GM12878 (cell line): ENCODE data around the gene JHY. TPM values are rescaled to one million over a fixed set of nuclear protein-coding genes. Genes with fewer than 3 reads are reported as not detected.

ENCODE experiments used
- ATAC-seq: fragments of 200-7000 bp; cut with Tn5 transposase; 3 replicates; pipeline ENCODE4 v1.9.1; 2020; ENCODE audit warnings: mild to moderate bottlenecking, moderate library complexity
- BruUV-seq: library from RNA; stranded (reverse); fragments of 400-500 nt; replicated peaks from 2 replicates; lab custom pipeline; 2021; lab: Mats Ljungman, UMichigan
- CTCF ChIA-PET: fragments of 300-600 bp; sonication (Branson Sonifier 250); formaldehyde crosslinking; extraction: SDS; loops from one replicate; lab custom pipeline; 2021; ENCODE audit warnings: inconsistent platforms; lab: Yijun Ruan, JAX
- POLR2A ChIA-PET: fragments of 350-600 bp; formaldehyde crosslinking; extraction: SDS; loops from one replicate; lab custom pipeline; 2021; ENCODE audit warnings: inconsistent platforms; lab: Charles Lee
- RAD21 ChIA-PET: fragments of 300-600 bp; sonication (Branson Sonifier 250); formaldehyde crosslinking; loops from one replicate; lab custom pipeline; 2023; ENCODE audit warnings: antibody characterized with exemption; ENCODE audit not compliant: unreplicated experiment; lab: Charles Lee
- SMC1A ChIA-PET: fragments of 300-600 bp; sonication (Branson Sonifier 250); formaldehyde crosslinking; loops from one replicate; lab custom pipeline; 2023; ENCODE audit not compliant: unreplicated experiment, uncharacterized antibody; lab: Charles Lee
- DNase-seq: peaks from one replicate; pipeline ENCODE4 v3.0.0-alpha.2; 2011; ENCODE audit warnings: low read depth, low spot score
- FAIRE-seq: peaks from 3 replicates; lab custom pipeline; 2011; peaks lifted over from hg19 to GRCh38; lab: Jason Lieb, UNC
- H2AFZ ChIP-seq: 2 replicates; pipeline ENCODE4 v1.6.0; 2011; ENCODE audit warnings: low read depth, low read length, control low read depth; ENCODE audit not compliant: control insufficient read depth
- H3K27ac ChIP-seq: 2 replicates; pipeline ENCODE4 v1.5.1; 2011; ENCODE audit warnings: control low read depth; ENCODE audit not compliant: control insufficient read depth, insufficient read depth
- H3K27me3 ChIP-seq, 2 experiments: replicated peaks in 1 of 2; 2 replicates each; pipeline versions ENCODE4 v1.6.0 to v1.6.1; 2011; ENCODE audit warnings: low read length in 1 of 2; ENCODE audit not compliant: control insufficient read depth in 2 of 2, insufficient read depth in 2 of 2
- H3K36me3 ChIP-seq, 2 experiments: 2 replicates each; pipeline ENCODE4 v1.5.1; 2011; ENCODE audit warnings: low read length in 1 of 2; ENCODE audit not compliant: control insufficient read depth in 2 of 2, insufficient read depth in 2 of 2
- H3K4me1 ChIP-seq: 2 replicates; pipeline ENCODE4 v1.6.1; 2011; ENCODE audit warnings: mild to moderate bottlenecking, low read length, moderate library complexity, mixed read lengths; ENCODE audit not compliant: control insufficient read depth, insufficient read depth
- H3K4me2 ChIP-seq: 2 replicates; pipeline ENCODE4 v1.6.0; 2011; ENCODE audit warnings: control low read depth; ENCODE audit not compliant: control insufficient read depth, insufficient read depth
- H3K4me3 ChIP-seq: fragments of 200-600 bp; sonication (generic); 2 replicates; pipeline ENCODE4 v1.5.1; 2016
- H3K79me2 ChIP-seq: 2 replicates; pipeline ENCODE4 v1.6.0; 2011; ENCODE audit warnings: low read length; ENCODE audit not compliant: control insufficient read depth, insufficient read depth
- H3K9ac ChIP-seq: 2 replicates; pipeline ENCODE4 v1.8.0; 2011; ENCODE audit warnings: low read length, control low read depth, mixed read lengths; ENCODE audit not compliant: control insufficient read depth, insufficient read depth
- H3K9me3 ChIP-seq: replicated peaks from 3 replicates; pipeline ENCODE4 v1.5.1; 2011; ENCODE audit warnings: mild to moderate bottlenecking, low read length; ENCODE audit not compliant: control insufficient read depth, insufficient read depth
- H4K20me1 ChIP-seq: 2 replicates; pipeline ENCODE4 v1.6.0; 2011; ENCODE audit not compliant: control insufficient read depth, insufficient read depth
- ATF3 ChIP-seq: IDR thresholded peaks from 2 replicates; pipeline ENCODE4 v1.6.1; 2011; ENCODE audit warnings: low read depth, mild to moderate bottlenecking, low read length, moderate library complexity, borderline replicate concordance; ENCODE audit errors: extremely low read depth
- BHLHE40 ChIP-seq, 2 experiments: fragments of 450-650 bp in 1 of 2; IDR thresholded peaks; 2 replicates each; pipeline ENCODE4 v1.6.1; 2011 to 2017; ENCODE audit warnings: low read depth in 2 of 2, borderline replicate concordance in 1 of 2, improper control_type of control experiment in 1 of 2, low read length in 1 of 2, mild to moderate bottlenecking in 1 of 2
- E4F1 ChIP-seq: fragments of 450-650 bp; IDR thresholded peaks from 2 replicates; pipeline ENCODE4 v1.6.1; 2018; ENCODE audit warnings: borderline replicate concordance, mild to moderate bottlenecking; ENCODE audit not compliant: partially characterized antibody
- GABPA ChIP-seq: IDR thresholded peaks from 2 replicates; pipeline ENCODE4 v1.6.1; 2014; ENCODE audit warnings: antibody characterized with exemption, low read depth, mild to moderate bottlenecking, inconsistent platforms
- HDGF ChIP-seq: fragments of 450-650 bp; IDR thresholded peaks from 2 replicates; pipeline ENCODE4 v1.6.1; 2016; ENCODE audit warnings: antibody characterized with exemption
- IKZF2 ChIP-seq, 2 experiments: fragments of 450-650 bp; IDR thresholded peaks; 2 replicates each; pipeline ENCODE4 v1.6.1; 2017; ENCODE audit warnings: mild to moderate bottlenecking in 2 of 2, moderate library complexity in 2 of 2
- IRF5 ChIP-seq: fragments of 450-650 bp; IDR thresholded peaks from 2 replicates; pipeline ENCODE4 v1.6.1; 2017; ENCODE audit warnings: borderline replicate concordance
- NBN ChIP-seq: fragments of 450-650 bp; IDR thresholded peaks from 2 replicates; pipeline ENCODE4 v1.6.1; 2016
- PBX3 ChIP-seq: IDR thresholded peaks from 2 replicates; pipeline ENCODE4 v1.6.1; 2011; ENCODE audit warnings: mild to moderate bottlenecking, low read depth, low read length, moderate library complexity; ENCODE audit not compliant: insufficient replicate concordance
- PRDM15 ChIP-seq: fragments of 450-650 bp; formaldehyde crosslinking; IDR thresholded peaks from 2 replicates; pipeline ENCODE4 v1.4.0; 2020; ENCODE audit warnings: mild to moderate bottlenecking, moderate library complexity
- RAD21 ChIP-seq: IDR thresholded peaks from 2 replicates; pipeline ENCODE4 v1.6.1; 2011; ENCODE audit warnings: mild to moderate bottlenecking, low read depth, low read length, moderate library complexity; ENCODE audit not compliant: insufficient read depth
- WGBS: methylation state at CpG from one replicate; pipeline ENCODE4 v1.1.6; 2016; ENCODE audit warnings: low lambda C conversion rate; ENCODE audit not compliant: insufficient replicate concordance, insufficient coverage; ENCODE audit errors: missing lambda C conversion rate; 5-methylcytosine and 5-hydroxymethylcytosine counted together
- in situ Hi-C: fragments of 300-500 bp; cut with MboI; formaldehyde crosslinking; loops from 9 replicates; pipeline ENCODE4 v1.14.3; 2018; ENCODE audit warnings: mixed read lengths
- intact Hi-C: fragments of 100-400 bp; cut with micrococcal nuclease; formaldehyde crosslinking; loops from one replicate; pipeline ENCODE4 v1.14.2; 2022; ENCODE audit not compliant: unreplicated experiment
- polyA plus RNA-seq, 11 experiments: library from polyadenylated mRNA; depleted of rRNA in 4 of 11; unstranded in 6 of 11; stranded (reverse) in 5 of 11; fragments of >200 nt; fragmentation: Nextera tagmentation in 4 of 11; fragmentation: Illumina TruSeq in 1 of 11; extraction: Ambion mirVana in 4 of 11; extraction: Trizol in 1 of 11; gene quantifications; 1 replicate in 1 of 11; 2 replicates in 10 of 11; pipeline versions ENCODE4 v1.2.1 to v1.2.3, GENCODE V29; 2011 to 2016; ENCODE audit warnings: inconsistent platforms in 2 of 11, missing spikeins in 2 of 11, low read depth in 1 of 11
- total RNA-seq, 4 experiments: library from RNA; depleted of rRNA in 3 of 4; stranded (reverse); fragments of >200 nt in 3 of 4; fragmentation: Illumina TruSeq in 1 of 4; extraction: Trizol in 1 of 4; gene quantifications; 2 replicates each; pipeline versions ENCODE4 v1.2.1 to v1.2.3, GENCODE V29; 2013 to 2021

JHY gene
- total and polyA plus RNA-seq, 10 of the 15 experiments (the other 5 are each of a cell fraction or from before 2014, with no cell fraction given) = 0.90 to 7.1 (median 5.5) TPM

GRCh38 chr11:122984186-122985011 lies 101.8 kb downstream of the JHY start (continued):
- no peak for TF ChIP-seq IKZF2 (IDR thresholded peaks at IDR 0.05)
- TF ChIP-seq PBX3 = no peak
- no peak for TF ChIP-seq HDGF
- no peak for TF ChIP-seq ATF3
- TF ChIP-seq E4F1 = no peak
- TF ChIP-seq RAD21 = no peak

- Histone ChIP-seq H3K4me2 (no peak overlapping the region), H3K36me3 (no peaks in the 10 kb centered on the region), H3K9me3 (no peaks in the 10 kb centered on the region), H3K27ac (no peak overlapping the region), H3K4me3 (no peak overlapping the region), H3K27me3 (no peaks in the 10 kb centered on the region), H3K4me1 (no peaks in the 10 kb centered on the region), H3K79me2 (no peaks in the 10 kb centered on the region), H2AFZ (no peak overlapping the region), H3K9ac (no peak overlapping the region), H4K20me1 (no peaks in the 10 kb centered on the region)
- ATAC-seq (no peak), DNase-seq (no peak), FAIRE-seq (no peak)
- intact Hi-C loops (no loop called here), in situ Hi-C loops (no loop called here)
- BruUV-seq = no TSS peak
- RAD21 ChIA-PET = no interaction called here
- POLR2A ChIA-PET = no interaction called here
- SMC1A ChIA-PET = interaction anchor here (1.1 kb wide), 1 partner anchor 131 kb away, joined by 4 read pairs; no protein-coding TSS in a partner anchor
- 51% methylated on average over 3 of the region's 3 CpGs for WGBS
- CTCF ChIA-PET = interaction anchor here (0.8 to 1.1 kb wide), 3 partner anchors 62 to 215 kb away, joined by 3 to 4 read pairs (median 3); no protein-coding TSS in a partner anchor
- TF ChIP-seq NBN = no peak
- TF ChIP-seq IRF5 = no peak
- no peak for TF ChIP-seq PRDM15 (CRISPR knock-in tag)
- TF ChIP-seq BHLHE40 (IDR thresholded peaks at IDR 0.05; ENCODE audit: borderline replicate concordance in 1 of 2, low read depth in 2 of 2, low read length in 1 of 2) = no peak
- TF ChIP-seq GABPA = no peak
Measured at GRCh38 chr11:122995526-122995925, 113.0 kb downstream of the JHY start.
